SU-DHL-6 (cell line): ENCODE measurements around the gene CD19.

Source experiments
- CTCF ChIP-seq: fragments of 200-600 bp; sonication (generic); IDR thresholded peaks from one replicate; pipeline ENCODE4 v1.5.1; 2017; ENCODE audit warnings: antibody characterized with exemption, mild to moderate bottlenecking, low read length, moderate library complexity; ENCODE audit not compliant: insufficient read depth, poor library complexity, severe bottlenecking
- EZH2phosphoT487 ChIP-seq: fragments of 200-600 bp; sonication (generic), shearing (Covaris generic); conservative IDR thresholded peaks from 2 replicates; pipeline ENCODE4 v1.6.1; 2018; ENCODE audit warnings: mild to moderate bottlenecking, antibody characterized with exemption, low read length, moderate library complexity, mixed read lengths

GRCh38 chr16:28915181-28915580 is 16.6 kb upstream of the CD19 start:
- TF ChIP-seq CTCF (no peak), EZH2phosphoT487 (no peak)
